HEK293 (cell line): ENCODE measurements around the gene ZSCAN10.
A peak's percentile ranks its signal among the peaks of the same experiment; 100 is the strongest.

Source experiments
- BCL11B ChIP-seq: fragments of 450-650 bp; formaldehyde crosslinking; IDR thresholded peaks from 2 replicates; pipeline ENCODE4 v1.5.1; 2016; ENCODE audit warnings: low read depth, missing biosample characterization, missing genetic modification characterization
- GLIS2 ChIP-seq: fragments of 450-650 bp; formaldehyde crosslinking; IDR thresholded peaks from 2 replicates; pipeline ENCODE4 v1.5.1; 2016; ENCODE audit warnings: missing biosample characterization, missing genetic modification characterization
- OSR2 ChIP-seq: fragments of 450-650 bp; formaldehyde crosslinking; IDR thresholded peaks from 2 replicates; pipeline ENCODE4 v1.5.1; 2016; ENCODE audit warnings: missing biosample characterization, missing genetic modification characterization
- PRDM1 ChIP-seq: fragments of 450-650 bp; formaldehyde crosslinking; IDR thresholded peaks from 2 replicates; pipeline ENCODE4; 2016; ENCODE audit warnings: missing biosample characterization, missing genetic modification characterization
- SCRT1 ChIP-seq: fragments of 450-650 bp; formaldehyde crosslinking; IDR thresholded peaks from 2 replicates; pipeline ENCODE4 v1.5.1; 2016; ENCODE audit warnings: missing biosample characterization, missing genetic modification characterization, borderline replicate concordance
- SP2 ChIP-seq: fragments of 450-650 bp; formaldehyde crosslinking; IDR thresholded peaks from 2 replicates; pipeline ENCODE4 v1.5.1; 2016; ENCODE audit warnings: missing biosample characterization, missing genetic modification characterization
- TSHZ1 ChIP-seq: fragments of 450-650 bp; formaldehyde crosslinking; IDR thresholded peaks from 2 replicates; pipeline ENCODE4 v1.5.1; 2016; ENCODE audit warnings: missing biosample characterization, missing genetic modification characterization, borderline replicate concordance
- ZBTB11 ChIP-seq: fragments of 450-650 bp; formaldehyde crosslinking; conservative IDR thresholded peaks from 2 replicates; pipeline ENCODE4 v1.5.1; 2016; ENCODE audit warnings: low read depth, missing biosample characterization, missing genetic modification characterization
- ZBTB21 ChIP-seq: fragments of 450-650 bp; formaldehyde crosslinking; IDR thresholded peaks from 2 replicates; pipeline ENCODE4 v1.5.1; 2017; ENCODE audit warnings: missing biosample characterization, missing genetic modification characterization
- ZNF140 ChIP-seq: fragments of 450-650 bp; formaldehyde crosslinking; IDR thresholded peaks from 2 replicates; pipeline ENCODE4 v1.5.1; 2016; ENCODE audit warnings: missing biosample characterization, missing genetic modification characterization
- ZNF184 ChIP-seq: fragments of 450-650 bp; IDR thresholded peaks from 2 replicates; pipeline ENCODE4 v1.5.1; 2018; ENCODE audit warnings: missing biosample characterization, mild to moderate bottlenecking, missing genetic modification characterization
- ZNF223 ChIP-seq: fragments of 450-650 bp; formaldehyde crosslinking; IDR thresholded peaks from 2 replicates; pipeline ENCODE4 v1.5.1; 2016; ENCODE audit warnings: missing biosample characterization, missing genetic modification characterization
- ZNF248 ChIP-seq: fragments of 450-650 bp; formaldehyde crosslinking; IDR thresholded peaks from 2 replicates; pipeline ENCODE4 v1.5.1; 2017; ENCODE audit warnings: missing biosample characterization, missing genetic modification characterization
- ZNF544 ChIP-seq: fragments of 450-650 bp; formaldehyde crosslinking; IDR thresholded peaks from 2 replicates; pipeline ENCODE4 v1.5.0; 2017; ENCODE audit warnings: missing biosample characterization, missing genetic modification characterization
- ZNF555 ChIP-seq: fragments of 450-650 bp; formaldehyde crosslinking; conservative IDR thresholded peaks from 2 replicates; pipeline ENCODE4 v1.5.1; 2017; ENCODE audit warnings: missing biosample characterization, mild to moderate bottlenecking, missing genetic modification characterization, inconsistent platforms
- ZNF585B ChIP-seq: fragments of 450-650 bp; formaldehyde crosslinking; IDR thresholded peaks from 2 replicates; pipeline ENCODE4 v1.5.1; 2016; ENCODE audit warnings: missing biosample characterization, missing genetic modification characterization
- ZNF626 ChIP-seq: fragments of 450-650 bp; sonication (Bioruptor Pico); formaldehyde crosslinking; IDR thresholded peaks from 2 replicates; pipeline ENCODE4 v1.5.1; 2018; ENCODE audit warnings: missing biosample characterization, missing genetic modification characterization, inconsistent platforms
- TF ChIP-seq, protein P1 (sequence below): fragments of 450-650 bp; formaldehyde crosslinking; IDR thresholded peaks from 2 replicates; pipeline ENCODE4 v1.5.1; 2016; ENCODE audit warnings: missing biosample characterization, missing genetic modification characterization
- TF ChIP-seq, protein P2 (sequence below): fragments of 450-650 bp; formaldehyde crosslinking; conservative IDR thresholded peaks from 2 replicates; pipeline ENCODE4 v1.5.1; 2016; ENCODE audit warnings: low read depth, missing biosample characterization, missing genetic modification characterization
- TF ChIP-seq, protein P3 (sequence below): fragments of 450-650 bp; formaldehyde crosslinking; IDR thresholded peaks from 2 replicates; pipeline ENCODE4 v1.5.1; 2016; ENCODE audit warnings: missing biosample characterization, missing genetic modification characterization
- TF ChIP-seq, protein P4 (sequence below): fragments of 450-650 bp; formaldehyde crosslinking; IDR thresholded peaks from 2 replicates; pipeline ENCODE4 v1.5.1; 2017; ENCODE audit warnings: missing biosample characterization, missing genetic modification characterization

The ZSCAN10 gene

GRCh38 chr16:3059041-3059722 is 39.9 kb downstream of the ZSCAN10 start (continued):
- TF ChIP-seq, protein P1, sequence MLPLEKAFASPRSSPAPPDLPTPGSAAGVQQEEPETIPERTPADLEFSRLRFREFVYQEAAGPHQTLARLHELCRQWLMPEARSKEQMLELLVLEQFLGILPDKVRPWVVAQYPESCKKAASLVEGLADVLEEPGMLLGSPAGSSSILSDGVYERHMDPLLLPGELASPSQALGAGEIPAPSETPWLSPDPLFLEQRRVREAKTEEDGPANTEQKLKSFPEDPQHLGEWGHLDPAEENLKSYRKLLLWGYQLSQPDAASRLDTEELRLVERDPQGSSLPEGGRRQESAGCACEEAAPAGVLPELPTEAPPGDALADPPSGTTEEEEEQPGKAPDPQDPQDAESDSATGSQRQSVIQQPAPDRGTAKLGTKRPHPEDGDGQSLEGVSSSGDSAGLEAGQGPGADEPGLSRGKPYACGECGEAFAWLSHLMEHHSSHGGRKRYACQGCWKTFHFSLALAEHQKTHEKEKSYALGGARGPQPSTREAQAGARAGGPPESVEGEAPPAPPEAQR (tag by site-specific recombination), result no peak; the same call in 1 of the 2 replicates
- TF ChIP-seq TSHZ1 (tag by site-specific recombination) (no peak), GLIS2 (tag by site-specific recombination) (peak; percentile 79), ZBTB11 (tag by site-specific recombination) (no peak; the same call in 1 of the 2 replicates), ZNF555 (tag by site-specific recombination) (no peak), BCL11B (tag by site-specific recombination) (peak; percentile 58; the same call in 1 of the 2 replicates), OSR2 (tag by site-specific recombination) (no peak), ZNF140 (no peak), ZBTB21 (tag by site-specific recombination) (no peak), ZNF544 (tag by site-specific recombination) (no peak), PRDM1 (tag by site-specific recombination) (no peak), ZNF585B (tag by site-specific recombination) (no peak), ZNF184 (peak; percentile 36; the same call in 1 of the 2 replicates), SP2 (tag by site-specific recombination) (peak; percentile 63), ZNF626 (no peak), ZNF223 (no peak), SCRT1 (tag by site-specific recombination) (no peak), ZNF248 (tag by site-specific recombination) (no peak)
- TF ChIP-seq, protein P2, sequence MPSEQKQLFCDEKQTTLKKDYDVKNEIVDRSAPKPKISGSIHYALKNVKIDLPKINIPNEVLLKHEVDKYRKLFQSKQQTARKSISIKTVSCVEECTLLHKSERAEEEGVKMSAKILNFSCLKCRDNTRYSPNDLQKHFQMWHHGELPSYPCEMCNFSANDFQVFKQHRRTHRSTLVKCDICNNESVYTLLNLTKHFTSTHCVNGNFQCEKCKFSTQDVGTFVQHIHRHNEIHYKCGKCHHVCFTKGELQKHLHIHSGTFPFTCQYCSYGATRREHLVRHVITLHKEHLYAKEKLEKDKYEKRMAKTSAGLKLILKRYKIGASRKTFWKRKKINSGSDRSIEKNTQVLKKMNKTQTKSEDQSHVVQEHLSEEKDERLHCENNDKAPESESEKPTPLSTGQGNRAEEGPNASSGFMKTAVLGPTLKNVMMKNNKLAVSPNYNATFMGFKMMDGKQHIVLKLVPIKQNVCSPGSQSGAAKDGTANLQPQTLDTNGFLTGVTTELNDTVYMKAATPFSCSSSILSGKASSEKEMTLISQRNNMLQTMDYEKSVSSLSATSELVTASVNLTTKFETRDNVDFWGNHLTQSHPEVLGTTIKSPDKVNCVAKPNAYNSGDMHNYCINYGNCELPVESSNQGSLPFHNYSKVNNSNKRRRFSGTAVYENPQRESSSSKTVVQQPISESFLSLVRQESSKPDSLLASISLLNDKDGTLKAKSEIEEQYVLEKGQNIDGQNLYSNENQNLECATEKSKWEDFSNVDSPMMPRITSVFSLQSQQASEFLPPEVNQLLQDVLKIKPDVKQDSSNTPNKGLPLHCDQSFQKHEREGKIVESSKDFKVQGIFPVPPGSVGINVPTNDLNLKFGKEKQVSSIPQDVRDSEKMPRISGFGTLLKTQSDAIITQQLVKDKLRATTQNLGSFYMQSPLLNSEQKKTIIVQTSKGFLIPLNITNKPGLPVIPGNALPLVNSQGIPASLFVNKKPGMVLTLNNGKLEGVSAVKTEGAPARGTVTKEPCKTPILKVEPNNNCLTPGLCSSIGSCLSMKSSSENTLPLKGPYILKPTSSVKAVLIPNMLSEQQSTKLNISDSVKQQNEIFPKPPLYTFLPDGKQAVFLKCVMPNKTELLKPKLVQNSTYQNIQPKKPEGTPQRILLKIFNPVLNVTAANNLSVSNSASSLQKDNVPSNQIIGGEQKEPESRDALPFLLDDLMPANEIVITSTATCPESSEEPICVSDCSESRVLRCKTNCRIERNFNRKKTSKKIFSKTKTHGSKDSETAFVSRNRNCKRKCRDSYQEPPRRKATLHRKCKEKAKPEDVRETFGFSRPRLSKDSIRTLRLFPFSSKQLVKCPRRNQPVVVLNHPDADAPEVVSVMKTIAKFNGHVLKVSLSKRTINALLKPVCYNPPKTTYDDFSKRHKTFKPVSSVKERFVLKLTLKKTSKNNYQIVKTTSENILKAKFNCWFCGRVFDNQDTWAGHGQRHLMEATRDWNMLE (tag by site-specific recombination), result no peak
- TF ChIP-seq, protein P3, sequence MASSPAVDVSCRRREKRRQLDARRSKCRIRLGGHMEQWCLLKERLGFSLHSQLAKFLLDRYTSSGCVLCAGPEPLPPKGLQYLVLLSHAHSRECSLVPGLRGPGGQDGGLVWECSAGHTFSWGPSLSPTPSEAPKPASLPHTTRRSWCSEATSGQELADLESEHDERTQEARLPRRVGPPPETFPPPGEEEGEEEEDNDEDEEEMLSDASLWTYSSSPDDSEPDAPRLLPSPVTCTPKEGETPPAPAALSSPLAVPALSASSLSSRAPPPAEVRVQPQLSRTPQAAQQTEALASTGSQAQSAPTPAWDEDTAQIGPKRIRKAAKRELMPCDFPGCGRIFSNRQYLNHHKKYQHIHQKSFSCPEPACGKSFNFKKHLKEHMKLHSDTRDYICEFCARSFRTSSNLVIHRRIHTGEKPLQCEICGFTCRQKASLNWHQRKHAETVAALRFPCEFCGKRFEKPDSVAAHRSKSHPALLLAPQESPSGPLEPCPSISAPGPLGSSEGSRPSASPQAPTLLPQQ (tag by site-specific recombination), result peak; percentile 42
- TF ChIP-seq, protein P4, sequence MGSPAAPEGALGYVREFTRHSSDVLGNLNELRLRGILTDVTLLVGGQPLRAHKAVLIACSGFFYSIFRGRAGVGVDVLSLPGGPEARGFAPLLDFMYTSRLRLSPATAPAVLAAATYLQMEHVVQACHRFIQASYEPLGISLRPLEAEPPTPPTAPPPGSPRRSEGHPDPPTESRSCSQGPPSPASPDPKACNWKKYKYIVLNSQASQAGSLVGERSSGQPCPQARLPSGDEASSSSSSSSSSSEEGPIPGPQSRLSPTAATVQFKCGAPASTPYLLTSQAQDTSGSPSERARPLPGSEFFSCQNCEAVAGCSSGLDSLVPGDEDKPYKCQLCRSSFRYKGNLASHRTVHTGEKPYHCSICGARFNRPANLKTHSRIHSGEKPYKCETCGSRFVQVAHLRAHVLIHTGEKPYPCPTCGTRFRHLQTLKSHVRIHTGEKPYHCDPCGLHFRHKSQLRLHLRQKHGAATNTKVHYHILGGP (tag by site-specific recombination), result no peak
